ENCODE measurements around the gene PFAS.

- TF ChIP-seq, protein P1, sequence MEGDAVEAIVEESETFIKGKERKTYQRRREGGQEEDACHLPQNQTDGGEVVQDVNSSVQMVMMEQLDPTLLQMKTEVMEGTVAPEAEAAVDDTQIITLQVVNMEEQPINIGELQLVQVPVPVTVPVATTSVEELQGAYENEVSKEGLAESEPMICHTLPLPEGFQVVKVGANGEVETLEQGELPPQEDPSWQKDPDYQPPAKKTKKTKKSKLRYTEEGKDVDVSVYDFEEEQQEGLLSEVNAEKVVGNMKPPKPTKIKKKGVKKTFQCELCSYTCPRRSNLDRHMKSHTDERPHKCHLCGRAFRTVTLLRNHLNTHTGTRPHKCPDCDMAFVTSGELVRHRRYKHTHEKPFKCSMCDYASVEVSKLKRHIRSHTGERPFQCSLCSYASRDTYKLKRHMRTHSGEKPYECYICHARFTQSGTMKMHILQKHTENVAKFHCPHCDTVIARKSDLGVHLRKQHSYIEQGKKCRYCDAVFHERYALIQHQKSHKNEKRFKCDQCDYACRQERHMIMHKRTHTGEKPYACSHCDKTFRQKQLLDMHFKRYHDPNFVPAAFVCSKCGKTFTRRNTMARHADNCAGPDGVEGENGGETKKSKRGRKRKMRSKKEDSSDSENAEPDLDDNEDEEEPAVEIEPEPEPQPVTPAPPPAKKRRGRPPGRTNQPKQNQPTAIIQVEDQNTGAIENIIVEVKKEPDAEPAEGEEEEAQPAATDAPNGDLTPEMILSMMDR (IDR thresholded peaks at IDR 0.05) = no peak
- TF ChIP-seq ZFX (IDR thresholded peaks at IDR 0.05; ENCODE audit: borderline replicate concordance) = no peak
Measured at GRCh38 chr17:8272421-8272820, 23.3 kb downstream of the PFAS start.

All from 22Rv1 (cell line).